SK-N-MC (cell line): ENCODE measurements around the gene MED25.

Experiments used
- EZH2 ChIP-seq: fragments of 200-600 bp; sonication (generic); IDR thresholded peaks from one replicate; pipeline ENCODE4 v1.6.1; 2017; ENCODE audit warnings: antibody characterized with exemption
- POLR2AphosphoS5 ChIP-seq: IDR thresholded peaks from 2 replicates; pipeline ENCODE4 v1.6.1; 2012; ENCODE audit warnings: mild to moderate bottlenecking, low read depth, low read length, borderline replicate concordance

DNA sequence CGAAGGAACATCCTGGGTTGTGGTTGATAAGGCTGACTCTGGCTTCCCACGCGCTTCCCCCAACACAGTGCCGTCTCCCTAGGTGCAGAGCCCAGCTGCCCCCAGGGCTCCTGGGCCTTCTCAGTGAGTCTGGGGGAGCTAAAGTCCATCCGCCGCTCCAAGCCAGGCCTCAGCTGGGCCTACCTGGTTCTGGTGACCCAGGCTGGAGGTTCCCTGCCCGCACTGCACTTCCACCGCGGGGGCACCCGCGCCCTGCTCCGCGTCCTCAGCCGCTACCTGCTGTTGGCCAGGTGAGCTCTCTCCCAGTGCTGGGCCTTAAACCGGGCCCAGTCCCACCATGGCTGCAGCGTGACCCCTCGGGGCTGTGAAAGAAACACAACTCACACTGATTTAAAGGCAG lies 63.1 kb downstream of the MED25 start:
- TF ChIP-seq EZH2 (no peak), POLR2AphosphoS5 (no peak)
